Measurements from ENCODE around the gene EPOP.

Gene EPOP

GRCh38 chr17:38637951-38638350 lies 36.8 kb downstream of the EPOP start:
- Histone ChIP-seq H3K4me1 (ENCODE audit: low read length) (no peaks in the 10 kb centered on the region), H3K36me3 (replicated peaks; ENCODE audit: low read depth, low read length) (no peaks in the 10 kb centered on the region), H3K27ac (ENCODE audit: low read length) (no peak overlapping the region), H3K9ac (ENCODE audit: low read length) (no peak overlapping the region), H3K4me2 (ENCODE audit: low read length) (no peak overlapping the region), H3K27me3 (ENCODE audit: low read depth, low read length) (no peaks in the 10 kb centered on the region), H2AFZ (ENCODE audit: low read depth, low read length) (no peak overlapping the region), H4K20me1 (ENCODE audit: insufficient read depth, low read length) (no peaks in the 10 kb centered on the region), H3K79me2 (ENCODE audit: low read length) (no peaks in the 10 kb centered on the region), H3K4me3 (ENCODE audit: low read length) (no peak overlapping the region), H3K9me3 (ENCODE audit: insufficient read depth, low read length) (no peaks in the 10 kb centered on the region)
- no peak for TF ChIP-seq EZH2phosphoT487 (IDR thresholded peaks at IDR 0.05; ENCODE audit: low read depth)
- TF ChIP-seq CTCF (IDR thresholded peaks at IDR 0.05; ENCODE audit: low read depth, low read length), result no peak

- no peaks in the 10 kb centered on the region for H4K20me1 ChIP-seq (ENCODE audit: insufficient read depth, low read length)
- H3K4me3 ChIP-seq (ENCODE audit: low read length), result no peak overlapping the region
- no peak overlapping the region for H3K27ac ChIP-seq (ENCODE audit: low read length)
- H2AFZ ChIP-seq (ENCODE audit: low read depth, low read length), result no peak overlapping the region
- H3K36me3 ChIP-seq (replicated peaks; ENCODE audit: low read depth, low read length), result no peaks in the 10 kb centered on the region
- H3K4me2 ChIP-seq (ENCODE audit: low read length), result no peak overlapping the region
- no peak for TF ChIP-seq EZH2phosphoT487 (IDR thresholded peaks at IDR 0.05; ENCODE audit: low read depth)
- no peak for TF ChIP-seq CTCF (IDR thresholded peaks at IDR 0.05; ENCODE audit: low read depth, low read length)
- H3K9me3 ChIP-seq (ENCODE audit: insufficient read depth, low read length), result no peaks in the 10 kb centered on the region
- H3K9ac ChIP-seq (ENCODE audit: low read length), result no peak overlapping the region
- no peaks in the 10 kb centered on the region for H3K4me1 ChIP-seq (ENCODE audit: low read length)
- no peaks in the 10 kb centered on the region for H3K27me3 ChIP-seq (ENCODE audit: low read depth, low read length)
- no peaks in the 10 kb centered on the region for H3K79me2 ChIP-seq (ENCODE audit: low read length)
Observed at GRCh38 chr17:38636054-38636453, 38.7 kb downstream of the EPOP start.

GRCh38 chr17:38632334-38632733 lies 42.4 kb downstream of the EPOP start:
- Histone ChIP-seq H3K79me2 (ENCODE audit: low read length) (no peaks in the 10 kb centered on the region), H3K4me2 (ENCODE audit: low read length) (no peak overlapping the region), H3K36me3 (replicated peaks; ENCODE audit: low read depth, low read length) (no peaks in the 10 kb centered on the region), H3K9me3 (ENCODE audit: insufficient read depth, low read length) (no peaks in the 10 kb centered on the region), H2AFZ (ENCODE audit: low read depth, low read length) (no peak overlapping the region), H3K9ac (ENCODE audit: low read length) (no peak overlapping the region), H3K27me3 (ENCODE audit: low read depth, low read length) (no peaks in the 10 kb centered on the region), H3K4me1 (ENCODE audit: low read length) (no peaks in the 10 kb centered on the region), H3K4me3 (ENCODE audit: low read length) (no peak overlapping the region), H3K27ac (ENCODE audit: low read length) (no peak overlapping the region), H4K20me1 (ENCODE audit: insufficient read depth, low read length) (no peaks in the 10 kb centered on the region)
- TF ChIP-seq EZH2phosphoT487 (IDR thresholded peaks at IDR 0.05; ENCODE audit: low read depth) (no peak), CTCF (IDR thresholded peaks at IDR 0.05; ENCODE audit: low read depth, low read length) (no peak)

- Histone ChIP-seq H3K9me3 (ENCODE audit: insufficient read depth, low read length) (no peaks in the 10 kb centered on the region), H3K4me1 (ENCODE audit: low read length) (peaks cover 3% of the 10 kb centered on the region), H3K9ac (ENCODE audit: low read length) (no peak overlapping the region), H3K4me2 (ENCODE audit: low read length) (no peak overlapping the region), H3K27me3 (ENCODE audit: low read depth, low read length) (peaks cover 10% of the 10 kb centered on the region), H4K20me1 (ENCODE audit: insufficient read depth, low read length) (no peaks in the 10 kb centered on the region), H2AFZ (ENCODE audit: low read depth, low read length) (no peak overlapping the region), H3K4me3 (ENCODE audit: low read length) (no peak overlapping the region), H3K36me3 (replicated peaks; ENCODE audit: low read depth, low read length) (no peaks in the 10 kb centered on the region), H3K79me2 (ENCODE audit: low read length) (no peaks in the 10 kb centered on the region), H3K27ac (ENCODE audit: low read length) (no peak overlapping the region)
- TF ChIP-seq CTCF (IDR thresholded peaks at IDR 0.05; ENCODE audit: low read depth, low read length) (no peak), EZH2phosphoT487 (IDR thresholded peaks at IDR 0.05; ENCODE audit: low read depth) (no peak)
Observed at GRCh38 chr17:38628441-38628840, 46.3 kb downstream of the EPOP start.

All from OCI-LY3 (cell line).